H1 (cell line): ENCODE data around the gene MLLT11. TPM values are rescaled to one million over a fixed set of nuclear protein-coding genes. Genes with fewer than 3 reads are reported as not detected.

Experiments
- ASH2L ChIP-seq: fragments of 200-600, 300-600 bp; sonication (generic); IDR thresholded peaks from one replicate; pipeline ENCODE4 v1.7.1; 2017; ENCODE audit warnings: low read length
- BACH1 ChIP-seq: IDR thresholded peaks from 2 replicates; pipeline ENCODE4 v1.6.1; 2012; ENCODE audit warnings: low read length, improper control_type of control experiment
- CHD2 ChIP-seq: IDR thresholded peaks from 2 replicates; pipeline ENCODE4 v1.6.1; 2012; ENCODE audit warnings: low read length, improper control_type of control experiment
- CREB1 ChIP-seq: IDR thresholded peaks from 2 replicates; pipeline ENCODE4 v1.6.1; 2012; ENCODE audit warnings: inconsistent platforms
- CTBP2 ChIP-seq: IDR thresholded peaks from 2 replicates; pipeline ENCODE4 v1.7.0; 2011; ENCODE audit warnings: borderline replicate concordance, mild to moderate bottlenecking, moderate library complexity, mixed read lengths, low read length; ENCODE audit not compliant: insufficient read depth, insufficient read length
- EGR1 ChIP-seq: IDR thresholded peaks from 2 replicates; pipeline ENCODE4 v1.6.1; 2011; ENCODE audit warnings: low read depth, low read length, borderline replicate concordance
- FOSL1 ChIP-seq: IDR thresholded peaks from 2 replicates; pipeline ENCODE4 v1.6.1; 2011; ENCODE audit warnings: mild to moderate bottlenecking, low read depth, low read length, moderate library complexity; ENCODE audit not compliant: insufficient read depth
- JUN ChIP-seq: IDR thresholded peaks from 2 replicates; pipeline ENCODE4 v1.6.1; 2011; ENCODE audit warnings: low read depth, mild to moderate bottlenecking, improper control_type of control experiment, low read length
- MAFK ChIP-seq: IDR thresholded peaks from 2 replicates; pipeline ENCODE4 v1.6.1; 2012; ENCODE audit warnings: low read depth, mild to moderate bottlenecking, improper control_type of control experiment, low read length
- NANOG ChIP-seq: IDR thresholded peaks from 2 replicates; pipeline ENCODE4 v1.6.1; 2011; ENCODE audit warnings: low read length, low read depth, mild to moderate bottlenecking, inconsistent platforms; ENCODE audit not compliant: insufficient read depth, poor library complexity, severe bottlenecking
- NRF1 ChIP-seq: IDR thresholded peaks from 2 replicates; pipeline ENCODE4 v1.6.1; 2011; ENCODE audit warnings: mild to moderate bottlenecking, low read depth, low read length, improper control_type of control experiment
- POLR2AphosphoS5 ChIP-seq: IDR thresholded peaks from 2 replicates; pipeline ENCODE4 v1.6.1; 2011; ENCODE audit warnings: low read depth, low read length
- RBBP5 ChIP-seq: IDR thresholded peaks from 2 replicates; pipeline ENCODE4 v1.7.1; 2012; ENCODE audit warnings: low read depth, mild to moderate bottlenecking, inconsistent platforms, low read length, moderate library complexity, borderline replicate concordance
- RNF2 ChIP-seq: fragments of 200-900, 300-1000 bp; sonication (generic); IDR thresholded peaks from 2 replicates; pipeline ENCODE4 v1.7.1; 2016; ENCODE audit warnings: borderline replicate concordance, low read depth, mild to moderate bottlenecking, antibody characterized with exemption, low read length; ENCODE audit not compliant: poor library complexity, severe bottlenecking; ENCODE audit errors: missing control alignments
- SAP30 ChIP-seq: fragments of 300-600 bp; sonication (generic); IDR thresholded peaks from 2 replicates; pipeline ENCODE4 v1.7.1; 2012; ENCODE audit warnings: low read length, moderate library complexity, mild to moderate bottlenecking, inconsistent platforms; ENCODE audit not compliant: insufficient read depth, insufficient replicate concordance
- SIN3A ChIP-seq, 2 experiments: IDR thresholded peaks in 1 of 2; conservative IDR thresholded peaks in 1 of 2; 2 replicates each; pipeline ENCODE4 v1.6.1; 2011 to 2012; ENCODE audit warnings: low read length in 2 of 2, improper control_type of control experiment in 1 of 2, low read depth in 1 of 2, mild to moderate bottlenecking in 1 of 2
- SP1 ChIP-seq: IDR thresholded peaks from 2 replicates; pipeline ENCODE4 v1.6.1; 2011; ENCODE audit warnings: low read depth, low read length
- TAF7 ChIP-seq: optimal IDR thresholded peaks from 2 replicates; pipeline ENCODE3; 2011; ENCODE audit warnings: low read depth, mild to moderate bottlenecking, inconsistent platforms, low read length, moderate library complexity, borderline replicate concordance
- TEAD4 ChIP-seq: IDR thresholded peaks from 2 replicates; pipeline ENCODE4 v1.6.1; 2012; ENCODE audit warnings: low read depth, low read length, inconsistent platforms, mixed read lengths
- polyA plus RNA-seq, 7 experiments: library from polyadenylated mRNA; depleted of rRNA in 3 of 7; stranded (reverse) in 5 of 7; unstranded in 2 of 7; fragments of >200 nt in 5 of 7; fragments of 200-250 nt in 2 of 7; gene quantifications; 1 replicate in 5 of 7; 2 replicates in 1 of 7; 4 replicates in 1 of 7; pipeline versions ENCODE4 v1.2.1 to v1.2.3, GENCODE V29; 2011 to 2013; ENCODE audit warnings: missing spikeins in 2 of 7, mixed read lengths in 2 of 7
- total RNA-seq: library from RNA; stranded (reverse); fragmentation: NEBNext Ultra II Directional; extraction: Animal tissue kit (Norgen Biotek cat#: 25700); gene quantifications from 2 replicates; pipeline ENCODE4 v1.2.1, GENCODE V29; 2021
- TF ChIP-seq, protein P1 (sequence below): IDR thresholded peaks from 2 replicates; pipeline ENCODE4 v1.6.1; 2012; ENCODE audit warnings: inconsistent platforms
- TF ChIP-seq, protein P2 (sequence below), 3 experiments: IDR thresholded peaks; 1 replicate in 2 of 3; 2 replicates in 1 of 3; pipeline versions ENCODE4 v1.5.1 to v1.6.1; 2011; ENCODE audit warnings: low read length in 3 of 3, mild to moderate bottlenecking in 3 of 3, inconsistent platforms in 2 of 3, low read depth in 1 of 3, moderate library complexity in 1 of 3; ENCODE audit not compliant: insufficient read depth in 1 of 3; ENCODE audit errors: control extremely low read depth in 1 of 3

The MLLT11 gene
- total and polyA plus RNA-seq, 2 of the 8 experiments (the other 6 are each of a cell fraction or from before 2014, with no cell fraction given): 13.7 to 18.1 TPM

DNA sequence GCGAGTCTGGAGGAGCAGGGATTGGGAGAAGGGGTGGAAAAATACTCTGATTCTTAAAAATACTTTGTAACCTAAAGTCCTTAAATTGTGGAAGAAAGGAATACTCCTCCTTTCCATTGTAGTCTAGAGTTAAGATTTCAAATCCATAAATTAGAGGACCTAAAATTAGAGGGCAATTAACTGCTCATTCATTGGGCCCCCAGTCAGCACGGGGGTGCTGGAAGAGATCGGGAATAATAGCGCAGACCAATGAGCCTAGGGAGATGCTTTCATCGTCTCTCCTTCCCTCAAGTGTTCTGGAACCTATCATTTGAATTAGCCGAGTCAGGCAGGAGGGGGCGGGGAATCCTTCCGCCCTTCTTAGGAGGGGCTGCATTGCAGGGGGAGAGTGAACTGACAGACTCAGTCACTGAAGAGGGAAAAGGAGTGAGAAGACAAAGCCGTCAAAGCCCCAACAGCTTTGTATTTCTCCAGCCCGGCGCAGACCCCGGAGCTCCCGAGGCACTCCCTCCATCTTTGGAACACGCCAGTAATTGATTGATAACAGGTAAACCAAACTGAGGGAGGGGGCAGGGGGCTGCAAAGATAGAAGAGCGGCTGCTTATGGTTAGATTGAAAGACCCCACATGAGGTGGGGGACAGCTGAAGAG is at the start of gene MLLT11 (continued):
- TF ChIP-seq, protein P1, sequence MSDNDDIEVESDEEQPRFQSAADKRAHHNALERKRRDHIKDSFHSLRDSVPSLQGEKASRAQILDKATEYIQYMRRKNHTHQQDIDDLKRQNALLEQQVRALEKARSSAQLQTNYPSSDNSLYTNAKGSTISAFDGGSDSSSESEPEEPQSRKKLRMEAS: 0 out of 2 replicates have a peak, but pooled peaks have one; percentile 11
- TF ChIP-seq POLR2AphosphoS5 (peak; percentile 33; the same call in 1 of the 2 replicates), RBBP5 (no peak; the same call in 1 of the 2 replicates), NANOG (peak; percentile 19), CHD2 (peak; percentile 57; the same call in 1 of the 2 replicates), NRF1 (no peak), SP1 (0 out of 2 replicates have a peak, but pooled peaks have one; percentile 49), MAFK (peak; percentile 74; the same call in 1 of the 2 replicates), EGR1 (no peak), JUN (no peak), SAP30 (peak; percentile 81), RNF2 (no peak), FOSL1 (no peak), SIN3A (conservative IDR thresholded peaks at IDR 0.05 in 1 of 2, IDR thresholded peaks at IDR 0.05 in 1 of 2; ENCODE audit: low read depth in 1 of 2, low read length in 2 of 2) (peak; percentile 94 to 97), TAF7 (peak; percentile 58), CREB1 (peak; percentile 31; the same call in 1 of the 2 replicates), ASH2L (peak; percentile 37), TEAD4 (peak; percentile 55; the same call in 1 of the 2 replicates), BACH1 (peak; percentile 89), CTBP2 (peak; percentile 92)
- TF ChIP-seq, protein P2, sequence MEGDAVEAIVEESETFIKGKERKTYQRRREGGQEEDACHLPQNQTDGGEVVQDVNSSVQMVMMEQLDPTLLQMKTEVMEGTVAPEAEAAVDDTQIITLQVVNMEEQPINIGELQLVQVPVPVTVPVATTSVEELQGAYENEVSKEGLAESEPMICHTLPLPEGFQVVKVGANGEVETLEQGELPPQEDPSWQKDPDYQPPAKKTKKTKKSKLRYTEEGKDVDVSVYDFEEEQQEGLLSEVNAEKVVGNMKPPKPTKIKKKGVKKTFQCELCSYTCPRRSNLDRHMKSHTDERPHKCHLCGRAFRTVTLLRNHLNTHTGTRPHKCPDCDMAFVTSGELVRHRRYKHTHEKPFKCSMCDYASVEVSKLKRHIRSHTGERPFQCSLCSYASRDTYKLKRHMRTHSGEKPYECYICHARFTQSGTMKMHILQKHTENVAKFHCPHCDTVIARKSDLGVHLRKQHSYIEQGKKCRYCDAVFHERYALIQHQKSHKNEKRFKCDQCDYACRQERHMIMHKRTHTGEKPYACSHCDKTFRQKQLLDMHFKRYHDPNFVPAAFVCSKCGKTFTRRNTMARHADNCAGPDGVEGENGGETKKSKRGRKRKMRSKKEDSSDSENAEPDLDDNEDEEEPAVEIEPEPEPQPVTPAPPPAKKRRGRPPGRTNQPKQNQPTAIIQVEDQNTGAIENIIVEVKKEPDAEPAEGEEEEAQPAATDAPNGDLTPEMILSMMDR (IDR thresholded peaks at IDR 0.05; ENCODE audit: control extremely low read depth in 1 of 3, insufficient read depth in 1 of 3, low read depth in 1 of 3, low read length in 3 of 3): no peak
